CD14-positive monocyte (primary cell): Measurements from ENCODE around the gene MAP3K13. TPM values are rescaled to one million over a fixed set of nuclear protein-coding genes. Genes with fewer than 3 reads are reported as not detected.

Experiments used
- DNase-seq, 3 donors: peaks; one replicate each; pipeline ENCODE4 v3.0.0-alpha.2; 2011 to 2022
- H2AFZ ChIP-seq: 2 replicates; pipeline ENCODE4 v1.6.0; 2012; ENCODE audit warnings: mild to moderate bottlenecking, low read depth, low read length, inconsistent platforms; ENCODE audit not compliant: insufficient read depth, poor library complexity, severe bottlenecking
- H3K27ac ChIP-seq, 2 donors: 1 replicate in 1 of 2; 2 replicates in 1 of 2; pipeline ENCODE4 v1.5.1; 2012 to 2013; ENCODE audit warnings: low read length in 2 of 2, control low read depth in 1 of 2, inconsistent platforms in 1 of 2, low read depth in 1 of 2, mild to moderate bottlenecking in 1 of 2
- H3K27me3 ChIP-seq, 2 donors: one replicate each; pipeline versions ENCODE4 v1.6.0 to v1.6.1; 2011 to 2013; ENCODE audit warnings: low read length in 2 of 2; ENCODE audit not compliant: control insufficient read depth in 2 of 2, insufficient read depth in 2 of 2
- H3K36me3 ChIP-seq, 2 donors: replicated peaks in 1 of 2; 1 replicate in 1 of 2; 2 replicates in 1 of 2; pipeline versions ENCODE4 v1.5.1 to v1.6.1; 2012 to 2013; ENCODE audit warnings: low read length in 2 of 2, control low read depth in 1 of 2, inconsistent platforms in 1 of 2, mild to moderate bottlenecking in 1 of 2; ENCODE audit not compliant: insufficient read depth in 2 of 2, control insufficient read depth in 1 of 2
- H3K4me1 ChIP-seq, 2 donors: 1 replicate in 1 of 2; 2 replicates in 1 of 2; pipeline versions ENCODE4 v1.5.1 to v1.6.1; 2012 to 2013; ENCODE audit warnings: low read length in 2 of 2, control low read depth in 1 of 2, inconsistent platforms in 1 of 2, mild to moderate bottlenecking in 1 of 2, moderate library complexity in 1 of 2; ENCODE audit not compliant: insufficient read depth in 2 of 2, control insufficient read depth in 1 of 2
- H3K4me2 ChIP-seq: replicated peaks from 2 replicates; pipeline ENCODE3; 2012; ENCODE audit warnings: low read length, moderate library complexity, mild to moderate bottlenecking; ENCODE audit not compliant: poor library complexity, severe bottlenecking; ENCODE audit errors: extremely low read depth
- H3K4me3 ChIP-seq, 3 experiments: fragments of 200-600 bp in 1 of 3; sonication (generic) in 1 of 3; replicated peaks in 1 of 3; 1 replicate in 2 of 3; 2 replicates in 1 of 3; pipeline ENCODE4 v1.5.1; 2011 to 2013; ENCODE audit warnings: low read length in 3 of 3, mild to moderate bottlenecking in 3 of 3, control low read depth in 2 of 3, low read depth in 2 of 3, inconsistent platforms in 1 of 3, moderate library complexity in 1 of 3
- H3K79me2 ChIP-seq: 2 replicates; pipeline ENCODE4 v1.6.0; 2012; ENCODE audit warnings: mild to moderate bottlenecking, control low read depth, inconsistent platforms, low read length, moderate library complexity; ENCODE audit not compliant: insufficient read depth
- H3K9ac ChIP-seq: 2 replicates; pipeline ENCODE4 v1.6.0; 2017; ENCODE audit warnings: low read length, mild to moderate bottlenecking; ENCODE audit not compliant: insufficient read depth, poor library complexity, severe bottlenecking
- H3K9me3 ChIP-seq, 2 donors: replicated peaks in 1 of 2; 1 replicate in 1 of 2; 2 replicates in 1 of 2; pipeline versions ENCODE4 v1.5.1 to v1.6.1; 2012 to 2013; ENCODE audit warnings: low read length in 2 of 2, control low read depth in 1 of 2; ENCODE audit not compliant: control insufficient read depth in 1 of 2, insufficient read depth in 1 of 2
- H4K20me1 ChIP-seq: 2 replicates; pipeline ENCODE4 v1.6.0; 2012; ENCODE audit warnings: mild to moderate bottlenecking, low read length, control low read depth, moderate library complexity; ENCODE audit not compliant: insufficient read depth
- H3K27ac Mint-ChIP-seq, 7 donors: one replicate each; pipeline ENCODE4 v1.8.0; 2020; ENCODE audit warnings: mild to moderate bottlenecking in 7 of 7, mixed read lengths in 7 of 7, moderate library complexity in 6 of 7, inconsistent platforms in 2 of 7
- H3K27me3 Mint-ChIP-seq, 3 donors: one replicate each; pipeline ENCODE4 v1.8.0; 2021 to 2022; ENCODE audit warnings: low read depth in 3 of 3, mild to moderate bottlenecking in 3 of 3, mixed read lengths in 3 of 3, moderate library complexity in 3 of 3, inconsistent platforms in 1 of 3
- H3K36me3 Mint-ChIP-seq, 2 donors: one replicate each; pipeline ENCODE4 v1.8.0; 2020; ENCODE audit warnings: mixed read lengths in 2 of 2, inconsistent platforms in 1 of 2, mild to moderate bottlenecking in 1 of 2
- H3K4me1 Mint-ChIP-seq: one replicate; pipeline ENCODE4 v1.8.0; 2020; ENCODE audit warnings: mild to moderate bottlenecking, mixed read lengths
- H3K4me3 Mint-ChIP-seq, 2 donors: one replicate each; pipeline ENCODE4 v1.8.0; 2020; ENCODE audit warnings: mild to moderate bottlenecking in 2 of 2, mixed read lengths in 2 of 2, moderate library complexity in 1 of 2
- H3K9me3 Mint-ChIP-seq, 7 donors: one replicate each; pipeline ENCODE4 v1.8.0; 2020 to 2022; ENCODE audit warnings: mixed read lengths in 7 of 7, mild to moderate bottlenecking in 6 of 7, moderate library complexity in 6 of 7, inconsistent platforms in 2 of 7
- WGBS: methylation state at CpG from one replicate; pipeline ENCODE4 v1.1.5; 2013; ENCODE audit warnings: missing lambda C conversion rate; ENCODE audit not compliant: insufficient coverage; 5-methylcytosine and 5-hydroxymethylcytosine counted together
- intact Hi-C, 2 donors: fragments of 100-400 bp; cut with micrococcal nuclease; formaldehyde crosslinking; loops; one replicate each; pipeline versions ENCODE4 v1.15.0 to v1.15.1; 2023
- polyA plus RNA-seq, 3 donors: library from polyadenylated mRNA; depleted of rRNA in 1 of 3; unstranded in 2 of 3; stranded (reverse) in 1 of 3; fragments of 300-500 nt in 2 of 3; fragments of >200 nt in 1 of 3; fragmentation: Illumina TruSeq in 2 of 3; gene quantifications; 1 replicate in 2 of 3; 2 replicates in 1 of 3; pipeline ENCODE4 v1.2.3, GENCODE V29; 2012 to 2021
- TF ChIP-seq, protein P1 (sequence below): fragments of 200-600 bp; IDR thresholded peaks from one replicate; pipeline ENCODE4 v1.8.0; 2022; ENCODE audit warnings: antibody characterized with exemption, mild to moderate bottlenecking

MAP3K13 gene
- polyA plus RNA-seq, 3 donors: 5.0 to 34.2 (median 30.9) TPM

DNA sequence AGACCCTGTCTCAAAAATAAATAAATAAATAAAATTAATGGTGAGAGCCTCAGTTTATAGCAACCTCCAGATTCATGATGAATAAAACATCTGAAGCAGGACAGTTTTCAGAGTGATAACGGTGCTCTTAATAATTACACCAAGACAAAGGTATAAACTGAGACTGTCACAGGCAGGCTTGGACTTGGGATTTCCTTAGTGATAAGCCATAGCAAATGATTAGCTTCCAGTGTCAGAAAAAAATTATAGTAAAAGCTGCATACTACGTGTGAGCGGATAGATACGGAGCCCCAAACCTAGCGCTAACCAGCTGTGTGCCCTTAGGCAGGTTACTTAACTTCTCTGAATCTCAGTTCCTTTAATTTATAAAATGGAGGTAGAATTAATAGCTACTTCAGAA lies 167.9 kb downstream of the MAP3K13 start:
- no peak for DNase-seq
- no peaks in the 10 kb centered on the region for H4K20me1 ChIP-seq
- H3K4me1 ChIP-seq: no peaks in the 10 kb centered on the region
- H3K36me3 Mint-ChIP-seq: no peaks in the 10 kb centered on the region
- H3K4me3 Mint-ChIP-seq: no peak overlapping the region
- H3K9me3 ChIP-seq: no peaks in the 10 kb centered on the region
- H3K9me3 Mint-ChIP-seq: peaks cover 0 to 2% (median 0%) of the 10 kb centered on the region in 7 donors
- TF ChIP-seq, protein P1, sequence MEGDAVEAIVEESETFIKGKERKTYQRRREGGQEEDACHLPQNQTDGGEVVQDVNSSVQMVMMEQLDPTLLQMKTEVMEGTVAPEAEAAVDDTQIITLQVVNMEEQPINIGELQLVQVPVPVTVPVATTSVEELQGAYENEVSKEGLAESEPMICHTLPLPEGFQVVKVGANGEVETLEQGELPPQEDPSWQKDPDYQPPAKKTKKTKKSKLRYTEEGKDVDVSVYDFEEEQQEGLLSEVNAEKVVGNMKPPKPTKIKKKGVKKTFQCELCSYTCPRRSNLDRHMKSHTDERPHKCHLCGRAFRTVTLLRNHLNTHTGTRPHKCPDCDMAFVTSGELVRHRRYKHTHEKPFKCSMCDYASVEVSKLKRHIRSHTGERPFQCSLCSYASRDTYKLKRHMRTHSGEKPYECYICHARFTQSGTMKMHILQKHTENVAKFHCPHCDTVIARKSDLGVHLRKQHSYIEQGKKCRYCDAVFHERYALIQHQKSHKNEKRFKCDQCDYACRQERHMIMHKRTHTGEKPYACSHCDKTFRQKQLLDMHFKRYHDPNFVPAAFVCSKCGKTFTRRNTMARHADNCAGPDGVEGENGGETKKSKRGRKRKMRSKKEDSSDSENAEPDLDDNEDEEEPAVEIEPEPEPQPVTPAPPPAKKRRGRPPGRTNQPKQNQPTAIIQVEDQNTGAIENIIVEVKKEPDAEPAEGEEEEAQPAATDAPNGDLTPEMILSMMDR: no peak
- peaks cover 3 to 9% (median 6%) of the 10 kb centered on the region in 3 donors for H3K27me3 Mint-ChIP-seq
- H3K27me3 ChIP-seq: no peaks in the 10 kb centered on the region
- no peak overlapping the region for H3K27ac Mint-ChIP-seq
- H2AFZ ChIP-seq: no peak overlapping the region
- no CpG with 5 or more reads among the region's 5 CpGs for WGBS
- no peak overlapping the region for H3K27ac ChIP-seq
- H3K4me1 Mint-ChIP-seq: no peaks in the 10 kb centered on the region
- H3K79me2 ChIP-seq: no peaks in the 10 kb centered on the region
- no peak overlapping the region for H3K4me3 ChIP-seq
- intact Hi-C loops: no loop called here
- no peak overlapping the region for H3K4me2 ChIP-seq
- H3K9ac ChIP-seq: no peak overlapping the region
- no peaks in the 10 kb centered on the region for H3K36me3 ChIP-seq

DNA sequence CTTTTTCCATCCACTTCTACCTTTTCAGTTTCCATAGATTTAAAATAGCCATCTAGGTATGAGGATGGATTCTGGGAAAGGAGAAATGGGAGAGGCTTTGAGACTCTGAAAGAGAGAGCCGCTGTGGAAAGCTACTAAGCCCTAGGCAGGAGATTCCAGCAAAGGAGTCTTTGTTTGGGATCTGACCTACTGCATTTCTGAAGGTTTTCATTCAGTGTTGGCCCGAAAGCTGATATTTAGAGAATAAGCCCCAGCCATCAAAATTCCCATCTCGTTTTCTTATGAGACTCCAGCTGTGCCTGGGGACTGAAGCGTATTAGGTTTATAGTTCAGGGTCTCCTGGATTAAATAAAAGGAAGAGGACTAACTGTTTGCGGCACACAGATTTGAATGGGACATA lies 170.0 kb downstream of the MAP3K13 start:
- H3K4me3 ChIP-seq: no peak overlapping the region
- Mint-ChIP-seq H3K9me3 (peaks cover 0 to under 1% (median 0%) of the 10 kb centered on the region in 7 donors), H3K36me3 (no peaks in the 10 kb centered on the region), H3K4me1 (peaks cover 10% of the 10 kb centered on the region), H3K27me3 (peaks cover 2 to 9% (median 4%) of the 10 kb centered on the region in 3 donors), H3K27ac (no peak overlapping the region), H3K4me3 (no peak overlapping the region)
- no peak overlapping the region for H2AFZ ChIP-seq
- no peaks in the 10 kb centered on the region for H3K79me2 ChIP-seq
- WGBS: no CpG with 5 or more reads among the region's 5 CpGs
- H3K27ac ChIP-seq: no peak overlapping the region
- no peaks in the 10 kb centered on the region for H3K36me3 ChIP-seq
- H3K9me3 ChIP-seq: no peaks in the 10 kb centered on the region
- no peaks in the 10 kb centered on the region for H3K27me3 ChIP-seq
- DNase-seq: no peak
- H3K9ac ChIP-seq: no peak overlapping the region
- intact Hi-C loops: no loop called here
- no peaks in the 10 kb centered on the region for H4K20me1 ChIP-seq
- H3K4me1 ChIP-seq: peaks cover 12 to 13% of the 10 kb centered on the region in 2 donors
- TF ChIP-seq, protein P1: no peak
- no peak overlapping the region for H3K4me2 ChIP-seq
